HepG2 (cell line): ENCODE data around the gene ENO2.

Experiments
- EP300 ChIP-seq, 3 experiments: sonication (generic) in 1 of 3; formaldehyde crosslinking in 1 of 3; IDR thresholded peaks; 2 replicates each; pipeline versions ENCODE4 v1.5.1 to v1.6.1; 2011 to 2020; ENCODE audit warnings: low read depth in 2 of 3, low read length in 2 of 3, borderline replicate concordance in 1 of 3, improper control_type of control experiment in 1 of 3, mild to moderate bottlenecking in 1 of 3, missing genetic modification reagents in 1 of 3, moderate library complexity in 1 of 3
- MED1 ChIP-seq: sonication (generic); formaldehyde crosslinking; IDR thresholded peaks from 2 replicates; pipeline ENCODE4 v1.4.0; 2020; ENCODE audit warnings: missing genetic modification reagents
- NFYB ChIP-seq: sonication (generic); formaldehyde crosslinking; IDR thresholded peaks from 2 replicates; pipeline ENCODE4 v1.4.0; 2020; ENCODE audit warnings: missing genetic modification reagents
- RNF2 ChIP-seq: fragments of 450-650 bp; conservative IDR thresholded peaks from 2 replicates; pipeline ENCODE4 v1.6.1; 2016; ENCODE audit warnings: low read depth
- SP1 ChIP-seq, 2 experiments: fragments of 450-650 bp in 1 of 2; sonication (generic) in 1 of 2; formaldehyde crosslinking in 1 of 2; IDR thresholded peaks; 2 replicates each; pipeline versions ENCODE4 v1.4.0 to v1.6.1; 2016 to 2020; ENCODE audit warnings: missing genetic modification reagents in 1 of 2
- ZBTB38 ChIP-seq: sonication (generic); formaldehyde crosslinking; IDR thresholded peaks from 2 replicates; pipeline ENCODE4 v1.5.1; 2020; ENCODE audit warnings: mild to moderate bottlenecking, missing genetic modification reagents
- ZNF609 ChIP-seq: sonication (generic); formaldehyde crosslinking; IDR thresholded peaks from 2 replicates; pipeline ENCODE4 v1.4.0; 2020; ENCODE audit warnings: mild to moderate bottlenecking, missing genetic modification reagents, borderline replicate concordance
- TF ChIP-seq, protein P1 (sequence below): sonication (generic); formaldehyde crosslinking; IDR thresholded peaks from 2 replicates; pipeline ENCODE4 v1.8.1; 2023; ENCODE audit warnings: missing genetic modification reagents, mild to moderate bottlenecking, borderline replicate concordance
- TF ChIP-seq, protein P2 (sequence below): sonication (generic); formaldehyde crosslinking; IDR thresholded peaks from 2 replicates; pipeline ENCODE4 v1.5.0; 2020; ENCODE audit warnings: mild to moderate bottlenecking, missing genetic modification reagents, moderate library complexity

- 0 out of 2 replicates have a peak, but pooled peaks have one; percentile 58 for TF ChIP-seq ZBTB38 (CRISPR knock-in tag)
- no peak for TF ChIP-seq NFYB
- no peak for TF ChIP-seq EP300 (IDR thresholded peaks at IDR 0.05; ENCODE audit: low read depth in 2 of 2, low read length in 2 of 2)
- no peak for TF ChIP-seq EP300 (CRISPR knock-in tag; IDR thresholded peaks at IDR 0.05; ENCODE audit: borderline replicate concordance)
- no peak for TF ChIP-seq SP1 (IDR thresholded peaks at IDR 0.05)
- no peak for TF ChIP-seq SP1 (CRISPR knock-in tag; IDR thresholded peaks at IDR 0.05)
- TF ChIP-seq, protein P1, sequence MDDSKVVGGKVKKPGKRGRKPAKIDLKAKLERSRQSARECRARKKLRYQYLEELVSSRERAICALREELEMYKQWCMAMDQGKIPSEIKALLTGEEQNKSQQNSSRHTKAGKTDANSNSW (CRISPR knock-in tag): no peak
- TF ChIP-seq ZNF609 (CRISPR knock-in tag): no peak
- TF ChIP-seq, protein P2, sequence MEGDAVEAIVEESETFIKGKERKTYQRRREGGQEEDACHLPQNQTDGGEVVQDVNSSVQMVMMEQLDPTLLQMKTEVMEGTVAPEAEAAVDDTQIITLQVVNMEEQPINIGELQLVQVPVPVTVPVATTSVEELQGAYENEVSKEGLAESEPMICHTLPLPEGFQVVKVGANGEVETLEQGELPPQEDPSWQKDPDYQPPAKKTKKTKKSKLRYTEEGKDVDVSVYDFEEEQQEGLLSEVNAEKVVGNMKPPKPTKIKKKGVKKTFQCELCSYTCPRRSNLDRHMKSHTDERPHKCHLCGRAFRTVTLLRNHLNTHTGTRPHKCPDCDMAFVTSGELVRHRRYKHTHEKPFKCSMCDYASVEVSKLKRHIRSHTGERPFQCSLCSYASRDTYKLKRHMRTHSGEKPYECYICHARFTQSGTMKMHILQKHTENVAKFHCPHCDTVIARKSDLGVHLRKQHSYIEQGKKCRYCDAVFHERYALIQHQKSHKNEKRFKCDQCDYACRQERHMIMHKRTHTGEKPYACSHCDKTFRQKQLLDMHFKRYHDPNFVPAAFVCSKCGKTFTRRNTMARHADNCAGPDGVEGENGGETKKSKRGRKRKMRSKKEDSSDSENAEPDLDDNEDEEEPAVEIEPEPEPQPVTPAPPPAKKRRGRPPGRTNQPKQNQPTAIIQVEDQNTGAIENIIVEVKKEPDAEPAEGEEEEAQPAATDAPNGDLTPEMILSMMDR: no peak
- TF ChIP-seq MED1 (CRISPR knock-in tag): no peak
- TF ChIP-seq RNF2: no peak
Observed at GRCh38 chr12:6961278-6961694, 46.9 kb downstream of the ENO2 start.
